Endodermal cell (in vitro differentiated cells): ENCODE data around the gene HORMAD2. TPM values are rescaled to one million over a fixed set of nuclear protein-coding genes. Genes with fewer than 3 reads are reported as not detected.

Experiments
- DNase-seq: peaks from one replicate; pipeline ENCODE4 v3.0.0-alpha.2; 2017
- H3K27ac ChIP-seq: 2 replicates; pipeline ENCODE4 v1.5.1; 2013; ENCODE audit warnings: mild to moderate bottlenecking, low read depth, low read length, moderate library complexity
- H3K27me3 ChIP-seq: 2 replicates; pipeline ENCODE4 v1.6.1; 2013; ENCODE audit warnings: mild to moderate bottlenecking, low read length, moderate library complexity; ENCODE audit not compliant: insufficient read depth, control insufficient read depth, poor library complexity, severe bottlenecking
- H3K36me3 ChIP-seq: 2 replicates; pipeline ENCODE4 v1.7.0; 2013; ENCODE audit warnings: mild to moderate bottlenecking, low read length, moderate library complexity; ENCODE audit not compliant: control insufficient read depth, insufficient read depth
- H3K4me1 ChIP-seq: one replicate; pipeline ENCODE4 v1.7.0; 2013; ENCODE audit warnings: low read length; ENCODE audit not compliant: control insufficient read depth, insufficient read depth
- H3K4me3 ChIP-seq: 2 replicates; pipeline ENCODE4 v1.5.1; 2013; ENCODE audit warnings: mild to moderate bottlenecking, low read length, moderate library complexity
- H3K9ac ChIP-seq: 2 replicates; pipeline ENCODE4 v1.6.1; 2013; ENCODE audit warnings: mild to moderate bottlenecking, low read length, moderate library complexity; ENCODE audit not compliant: poor library complexity, severe bottlenecking; ENCODE audit errors: extremely low read depth
- H3K9me3 ChIP-seq: 2 replicates; pipeline ENCODE4 v1.6.1; 2013; ENCODE audit warnings: mild to moderate bottlenecking, low read length, moderate library complexity; ENCODE audit not compliant: control insufficient read depth
- H3K27ac Mint-ChIP-seq: 2 replicates; pipeline ENCODE4 v1.8.0; 2020; ENCODE audit warnings: mixed read lengths
- H3K27me3 Mint-ChIP-seq: 2 replicates; pipeline ENCODE4 v1.8.0; 2021; ENCODE audit warnings: mild to moderate bottlenecking, mixed read lengths; ENCODE audit not compliant: insufficient read depth
- H3K36me3 Mint-ChIP-seq: 2 replicates; pipeline ENCODE4 v1.8.0; 2020; ENCODE audit warnings: low read depth, mixed read lengths
- H3K4me1 Mint-ChIP-seq: 2 replicates; pipeline ENCODE4 v1.8.0; 2020; ENCODE audit warnings: mixed read lengths
- H3K4me3 Mint-ChIP-seq: 2 replicates; pipeline ENCODE4 v1.8.0; 2020; ENCODE audit warnings: mild to moderate bottlenecking, moderate library complexity, mixed read lengths
- H3K9me3 Mint-ChIP-seq: 2 replicates; pipeline ENCODE4 v1.8.0; 2020; ENCODE audit warnings: mild to moderate bottlenecking, mixed read lengths
- WGBS, 2 experiments: methylation state at CpG; one replicate each; pipeline versions ENCODE4 v1.1.5 to v1.1.7; 2013; ENCODE audit warnings: missing lambda C conversion rate in 2 of 2, mixed read lengths in 1 of 2; ENCODE audit not compliant: insufficient coverage in 1 of 2, insufficient read length in 1 of 2; 5-methylcytosine and 5-hydroxymethylcytosine counted together
- total RNA-seq, 2 donors: library from RNA; stranded (reverse); fragmentation: NEBNext Ultra II Directional in 1 of 2; extraction: Animal tissue kit (Norgen Biotek cat#: 25700) in 1 of 2; gene quantifications; 2 replicates in 1 of 2; 3 replicates in 1 of 2; pipeline ENCODE4 v1.2.1, GENCODE V29; 2021
- TF ChIP-seq, protein P1 (sequence below): fragments of 200-600 bp; sonication (generic); conservative IDR thresholded peaks from 2 replicates; pipeline ENCODE4 v1.5.0; 2021; ENCODE audit warnings: antibody characterized with exemption, mild to moderate bottlenecking

Gene HORMAD2
- total RNA-seq, 2 donors from 2014 or later = 0.55 TPM; not detected in 1

DNA sequence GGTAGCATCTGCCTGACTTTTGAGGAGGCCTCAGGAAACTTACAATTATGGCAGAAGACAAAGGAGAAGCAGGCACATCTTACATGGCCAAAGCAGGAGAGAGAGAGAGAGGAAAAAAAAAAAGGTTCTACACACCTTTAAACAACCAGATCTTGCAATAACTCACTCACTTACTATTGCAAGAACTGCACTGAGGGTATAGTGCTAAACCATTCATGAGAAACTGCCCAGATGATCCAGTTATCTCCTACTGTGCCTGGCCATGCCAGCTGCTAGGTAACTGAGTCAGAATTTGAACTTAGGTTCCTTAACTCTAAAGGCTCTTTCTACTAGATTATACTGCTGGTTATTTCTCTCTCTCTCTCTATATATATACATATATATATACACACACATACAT, 7.3 kb downstream of the HORMAD2 start:
- Mint-ChIP-seq H3K9me3 (peaks cover 12% of the 10 kb centered on the region), H3K27me3 (peaks cover 4% of the 10 kb centered on the region), H3K36me3 (no peaks in the 10 kb centered on the region), H3K4me3 (no peak overlapping the region), H3K4me1 (no peaks in the 10 kb centered on the region), H3K27ac (no peak overlapping the region)
- no peaks in the 10 kb centered on the region for H3K4me1 ChIP-seq
- H3K27me3 ChIP-seq = no peaks in the 10 kb centered on the region
- H3K9ac ChIP-seq = no peak overlapping the region
- no peak overlapping the region for H3K27ac ChIP-seq
- no peak overlapping the region for H3K4me3 ChIP-seq
- DNase-seq = no peak
- H3K36me3 ChIP-seq = no peaks in the 10 kb centered on the region
- TF ChIP-seq, protein P1, sequence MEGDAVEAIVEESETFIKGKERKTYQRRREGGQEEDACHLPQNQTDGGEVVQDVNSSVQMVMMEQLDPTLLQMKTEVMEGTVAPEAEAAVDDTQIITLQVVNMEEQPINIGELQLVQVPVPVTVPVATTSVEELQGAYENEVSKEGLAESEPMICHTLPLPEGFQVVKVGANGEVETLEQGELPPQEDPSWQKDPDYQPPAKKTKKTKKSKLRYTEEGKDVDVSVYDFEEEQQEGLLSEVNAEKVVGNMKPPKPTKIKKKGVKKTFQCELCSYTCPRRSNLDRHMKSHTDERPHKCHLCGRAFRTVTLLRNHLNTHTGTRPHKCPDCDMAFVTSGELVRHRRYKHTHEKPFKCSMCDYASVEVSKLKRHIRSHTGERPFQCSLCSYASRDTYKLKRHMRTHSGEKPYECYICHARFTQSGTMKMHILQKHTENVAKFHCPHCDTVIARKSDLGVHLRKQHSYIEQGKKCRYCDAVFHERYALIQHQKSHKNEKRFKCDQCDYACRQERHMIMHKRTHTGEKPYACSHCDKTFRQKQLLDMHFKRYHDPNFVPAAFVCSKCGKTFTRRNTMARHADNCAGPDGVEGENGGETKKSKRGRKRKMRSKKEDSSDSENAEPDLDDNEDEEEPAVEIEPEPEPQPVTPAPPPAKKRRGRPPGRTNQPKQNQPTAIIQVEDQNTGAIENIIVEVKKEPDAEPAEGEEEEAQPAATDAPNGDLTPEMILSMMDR = no peak
- H3K9me3 ChIP-seq = peaks cover 11% of the 10 kb centered on the region

DNA sequence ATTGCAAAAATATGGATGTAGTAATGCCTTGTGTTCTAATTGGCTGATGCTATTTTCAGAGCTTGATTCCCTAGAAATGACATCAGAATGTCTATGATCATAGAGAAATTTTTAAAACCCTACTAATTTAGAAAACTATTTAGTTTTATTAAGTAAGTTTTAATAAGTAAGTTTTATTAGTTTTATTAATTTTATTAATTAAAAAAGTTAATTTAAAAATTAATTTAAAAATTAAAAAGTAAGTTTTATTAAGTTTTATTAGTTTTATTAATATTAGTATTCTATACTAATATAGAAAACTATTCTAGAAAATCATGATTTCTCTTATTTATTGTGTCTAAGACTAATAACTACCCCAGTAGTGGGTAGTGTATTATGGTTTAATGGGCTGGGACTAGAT, 8.2 kb downstream of the HORMAD2 start:
- TF ChIP-seq, protein P1 = no peak
- Mint-ChIP-seq H3K4me3 (no peak overlapping the region), H3K4me1 (no peaks in the 10 kb centered on the region)

DNA sequence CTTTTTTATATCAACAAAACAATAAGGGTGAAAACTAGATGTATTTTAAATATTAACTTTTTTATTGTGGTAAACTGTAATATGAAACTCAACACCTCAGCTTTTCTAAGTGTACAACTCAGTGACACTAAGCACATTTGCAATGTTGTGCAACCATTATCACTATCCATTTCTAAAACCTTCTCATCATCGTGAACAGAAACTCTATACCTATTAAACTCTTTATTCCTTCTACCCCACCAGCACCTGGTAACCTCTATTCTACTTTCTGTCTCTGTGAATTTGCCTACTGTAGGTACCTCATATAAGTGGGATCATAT, 9.4 kb downstream of the HORMAD2 start:
- TF ChIP-seq, protein P1 = no peak
- H3K36me3 ChIP-seq = no peaks in the 10 kb centered on the region
- no peak overlapping the region for H3K4me3 ChIP-seq
- Mint-ChIP-seq H3K9me3 (peaks cover 18% of the 10 kb centered on the region), H3K27me3 (peaks cover 1% of the 10 kb centered on the region), H3K27ac (no peak overlapping the region), H3K36me3 (no peaks in the 10 kb centered on the region), H3K4me1 (no peaks in the 10 kb centered on the region), H3K4me3 (no peak overlapping the region)
- H3K9me3 ChIP-seq = peaks cover 26% of the 10 kb centered on the region
- DNase-seq = no peak
- H3K27me3 ChIP-seq = no peaks in the 10 kb centered on the region
- H3K4me1 ChIP-seq = no peaks in the 10 kb centered on the region
- H3K27ac ChIP-seq = no peak overlapping the region
- no peak overlapping the region for H3K9ac ChIP-seq
- 60 to 96% methylated on average over 1 of the region's 1 CpG for WGBS, 2 experiments

More for the DNA sequence above, 8.2 kb downstream of the HORMAD2 start:
- H3K27ac Mint-ChIP-seq = no peak overlapping the region
- Histone ChIP-seq H3K4me3 (no peak overlapping the region), H3K9me3 (peaks cover 20% of the 10 kb centered on the region), H3K4me1 (no peaks in the 10 kb centered on the region), H3K27ac (no peak overlapping the region), H3K36me3 (no peaks in the 10 kb centered on the region), H3K9ac (no peak overlapping the region), H3K27me3 (no peaks in the 10 kb centered on the region)
- H3K9me3 Mint-ChIP-seq = peaks cover 18% of the 10 kb centered on the region
- H3K36me3 Mint-ChIP-seq = no peaks in the 10 kb centered on the region
- peaks cover 4% of the 10 kb centered on the region for H3K27me3 Mint-ChIP-seq
- DNase-seq = no peak
